Measurements from ENCODE around the gene MPHOSPH8.
"Not testable (repeated sequence)": the region's sequence is repeated elsewhere in the genome, so short reads cannot be mapped to it uniquely, and the experiment has no call there.

Gene MPHOSPH8

GRCh38 chr13:19695428-19695827 lies 62.0 kb downstream of the MPHOSPH8 start:
- no peak for DNase-seq

- no peak for DNase-seq
These were observed 62.4 kb downstream of the MPHOSPH8 start for GRCh38 chr13:19695829-19696228.

GRCh38 chr13:19700963-19701362 lies 67.5 kb downstream of the MPHOSPH8 start:
- not testable (repeated sequence) for DNase-seq

- DNase-seq, result not testable (repeated sequence)
These were observed 68.2 kb downstream of the MPHOSPH8 start for GRCh38 chr13:19701619-19702018.

- not testable (repeated sequence) for DNase-seq
These were observed 70.8 kb downstream of the MPHOSPH8 start for GRCh38 chr13:19704256-19704655.

GRCh38 chr13:19709039-19709438 lies 75.6 kb downstream of the MPHOSPH8 start:
- DNase-seq, result not testable (repeated sequence)

GRCh38 chr13:19709782-19710181 lies 76.3 kb downstream of the MPHOSPH8 start:
- DNase-seq, result not testable (repeated sequence)

GRCh38 chr13:19713186-19713965 lies 79.9 kb downstream of the MPHOSPH8 start:
- no peak for DNase-seq

GRCh38 chr13:19720039-19720438 lies 86.6 kb downstream of the MPHOSPH8 start:
- DNase-seq, result no peak

Measured in NCI-H2171 treated with DMSO at 0.1 percent for 48 hours (cell line).